OCI-LY7 (cell line): ENCODE data around the gene DPYSL3. TPM values are rescaled to one million over a fixed set of nuclear protein-coding genes. Genes with fewer than 3 reads are reported as not detected.

Experiments
- BruUV-seq: library from RNA; stranded (reverse); fragments of 400-500 nt; replicated peaks from 2 replicates; lab custom pipeline; 2021; lab: Mats Ljungman, UMichigan
- CTCF ChIA-PET: fragments of 300-600 bp; sonication (Branson Sonifier 250); formaldehyde crosslinking; loops from one replicate; lab custom pipeline; 2022; ENCODE audit warnings: antibody characterized with exemption; ENCODE audit not compliant: unreplicated experiment; lab: Charles Lee
- POLR2A ChIA-PET: fragments of 300-600 bp; sonication (Branson Sonifier 250); formaldehyde crosslinking; loops from one replicate; lab custom pipeline; 2022; ENCODE audit warnings: antibody characterized with exemption; lab: Charles Lee
- DNase-seq: peaks from one replicate; pipeline ENCODE4 v3.0.0-alpha.2; 2015; ENCODE audit warnings: low spot score
- H2AFZ ChIP-seq: fragments of 200-600 bp; sonication (generic), shearing (Covaris generic); 2 replicates; pipeline ENCODE4 v1.6.1; 2014; ENCODE audit warnings: mild to moderate bottlenecking, antibody characterized with exemption, low read length, moderate library complexity
- H3K27ac ChIP-seq: fragments of 200-600 bp; sonication (generic); 2 replicates; pipeline ENCODE4 v1.5.1; 2014; ENCODE audit warnings: mixed run types, low read depth, mild to moderate bottlenecking, moderate library complexity, low read length, inconsistent platforms; ENCODE audit not compliant: poor library complexity, severe bottlenecking
- H3K36me3 ChIP-seq: fragments of 200-600 bp; sonication (generic); 2 replicates; pipeline ENCODE4 v1.6.1; 2014; ENCODE audit warnings: mild to moderate bottlenecking, antibody characterized with exemption, low read length, moderate library complexity, mixed read lengths; ENCODE audit not compliant: insufficient read depth
- H3K4me1 ChIP-seq: fragments of 200-600 bp; sonication (generic); 2 replicates; pipeline ENCODE4 v1.5.1; 2014; ENCODE audit warnings: mild to moderate bottlenecking, low read length; ENCODE audit not compliant: insufficient read depth, poor library complexity, severe bottlenecking
- H3K4me2 ChIP-seq: fragments of 200-600 bp; sonication (generic); 2 replicates; pipeline ENCODE4 v1.6.1; 2014; ENCODE audit warnings: mild to moderate bottlenecking, low read length
- H3K4me3 ChIP-seq: fragments of 200-600 bp; sonication (generic); 2 replicates; pipeline ENCODE4 v1.5.1; 2014; ENCODE audit warnings: mild to moderate bottlenecking, low read depth, low read length; ENCODE audit not compliant: poor library complexity, severe bottlenecking
- H3K79me2 ChIP-seq: fragments of 200-600 bp; sonication (generic); 2 replicates; pipeline ENCODE4 v1.6.1; 2016; ENCODE audit warnings: low read depth, mild to moderate bottlenecking, low read length, moderate library complexity, mixed read lengths; ENCODE audit not compliant: insufficient read depth
- H3K9me2 ChIP-seq: fragments of 200-600 bp; sonication (generic); 2 replicates; pipeline ENCODE4 v1.6.1; 2016; ENCODE audit warnings: mild to moderate bottlenecking, low read length, mixed read lengths; ENCODE audit not compliant: insufficient read depth
- H3K9me3 ChIP-seq: fragments of 200-600 bp; sonication (generic); 2 replicates; pipeline ENCODE4 v1.6.1; 2014; ENCODE audit warnings: mild to moderate bottlenecking, mixed run types, low read length, mixed read lengths
- H4K20me1 ChIP-seq: fragments of 200-600 bp; sonication (generic); 2 replicates; pipeline ENCODE4 v1.6.1; 2014; ENCODE audit warnings: mild to moderate bottlenecking, antibody characterized with exemption, low read length, moderate library complexity, mixed read lengths; ENCODE audit not compliant: insufficient read depth
- EZH2phosphoT487 ChIP-seq: fragments of 200-600 bp; sonication (generic); IDR thresholded peaks from 2 replicates; pipeline ENCODE4 v1.6.1; 2018; ENCODE audit warnings: low read depth, borderline replicate concordance, mild to moderate bottlenecking, mixed run types, antibody characterized with exemption, low read length, moderate library complexity, mixed read lengths
- intact Hi-C: fragments of 100-400 bp; cut with micrococcal nuclease; formaldehyde crosslinking; loops from one replicate; pipeline ENCODE4 v1.10.0; 2022; ENCODE audit not compliant: unreplicated experiment
- total RNA-seq, 2 experiments: library from RNA; depleted of rRNA in 1 of 2; stranded (reverse); fragments of >200 nt in 1 of 2; shearing (Covaris generic) in 1 of 2; gene quantifications; 2 replicates each; pipeline ENCODE4 v1.2.3, GENCODE V29; 2014 to 2022
- TF ChIP-seq, protein P1 (sequence below): fragments of 200-600 bp; sonication (generic); conservative IDR thresholded peaks from 2 replicates; pipeline ENCODE4 v1.5.1; 2014; ENCODE audit warnings: mild to moderate bottlenecking, antibody characterized with exemption, low read length, moderate library complexity, mixed read lengths

Gene DPYSL3
- total RNA-seq, 2 experiments from 2014 or later, result not detected

DNA sequence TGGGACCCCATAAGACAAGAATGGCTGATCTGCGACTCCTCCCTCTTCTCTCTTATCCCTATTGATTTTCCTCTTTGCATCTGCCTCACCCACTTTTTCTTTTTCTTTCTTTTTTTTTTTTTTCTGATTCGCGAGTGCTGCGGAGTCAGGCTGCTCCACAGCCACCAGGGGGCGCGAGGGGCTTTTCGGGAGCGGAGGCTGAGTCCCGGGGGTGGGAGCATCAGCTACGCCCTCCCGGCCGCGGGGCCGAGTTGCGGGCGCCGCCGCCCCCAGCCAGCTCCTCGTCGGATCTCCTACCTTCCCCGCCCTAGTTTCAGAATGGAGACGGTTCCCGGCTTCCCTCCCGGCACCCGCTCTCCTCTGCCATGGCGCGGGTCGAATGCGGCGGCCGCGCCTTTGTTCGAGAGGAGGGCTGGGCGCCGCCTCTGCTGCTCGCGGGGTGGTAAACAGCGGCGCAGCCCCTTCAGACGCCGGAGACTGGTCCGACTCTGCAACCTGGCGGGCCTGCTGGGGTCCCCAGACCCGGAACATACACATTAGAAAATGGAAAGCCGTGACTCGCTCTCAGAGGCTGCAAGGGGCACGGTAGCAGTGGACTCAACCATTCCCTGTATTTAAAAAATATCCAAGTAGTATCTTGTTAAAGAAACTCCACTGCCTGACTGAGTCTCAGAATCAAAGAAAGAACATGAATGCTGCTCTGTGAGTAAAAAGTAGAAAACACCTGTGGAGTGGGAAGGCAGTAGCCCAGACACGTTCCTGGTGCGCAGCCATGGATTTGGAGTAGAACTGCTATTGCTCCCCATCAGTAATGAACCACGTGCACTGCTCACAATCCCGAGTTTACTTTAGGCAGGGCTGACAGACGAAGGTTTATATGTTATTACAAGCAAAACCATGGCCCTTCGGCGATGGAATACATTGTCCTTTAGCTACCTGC lies 55.7 kb downstream of the DPYSL3 start:
- intact Hi-C loops, result loop anchor here (2.0 kb wide), 1 partner anchor 125 kb away; no protein-coding TSS in a partner anchor
- H3K4me3 ChIP-seq, result peak overlapping the region; percentile 64
- peak overlapping the region; percentile 86; the same call in 1 of the 2 replicates for H2AFZ ChIP-seq

DNA sequence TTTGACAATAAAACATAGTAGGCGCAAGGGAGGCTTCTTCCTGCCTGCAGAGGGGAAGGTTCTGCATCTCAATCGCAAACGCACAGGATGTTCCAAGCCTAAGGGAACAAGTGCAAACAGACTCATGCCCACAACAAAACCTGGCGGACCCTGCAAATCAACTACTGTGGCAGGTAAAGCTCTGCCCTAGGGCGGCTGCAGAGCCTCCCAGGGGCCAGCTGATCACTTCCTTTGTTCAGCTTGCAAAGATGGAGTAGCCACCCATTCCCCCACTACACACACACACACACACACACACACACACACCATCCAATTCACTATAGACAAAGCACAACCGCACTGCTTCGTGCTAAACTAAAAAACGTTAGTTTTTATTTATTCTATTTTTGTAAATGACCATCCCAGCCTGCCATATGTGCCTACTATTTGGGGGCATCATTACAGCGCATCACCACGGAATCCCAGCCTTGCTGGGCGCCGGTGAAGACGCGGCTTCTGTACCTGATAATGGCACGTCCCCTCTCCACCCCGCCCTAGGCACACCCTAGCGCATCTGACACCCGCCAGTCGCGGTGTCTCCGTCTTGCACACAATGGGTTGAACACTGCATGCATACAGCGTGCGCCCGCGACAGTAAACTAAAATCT lies 57.6 kb downstream of the DPYSL3 start:
- no peak for TF ChIP-seq EZH2phosphoT487
- TF ChIP-seq, protein P1, sequence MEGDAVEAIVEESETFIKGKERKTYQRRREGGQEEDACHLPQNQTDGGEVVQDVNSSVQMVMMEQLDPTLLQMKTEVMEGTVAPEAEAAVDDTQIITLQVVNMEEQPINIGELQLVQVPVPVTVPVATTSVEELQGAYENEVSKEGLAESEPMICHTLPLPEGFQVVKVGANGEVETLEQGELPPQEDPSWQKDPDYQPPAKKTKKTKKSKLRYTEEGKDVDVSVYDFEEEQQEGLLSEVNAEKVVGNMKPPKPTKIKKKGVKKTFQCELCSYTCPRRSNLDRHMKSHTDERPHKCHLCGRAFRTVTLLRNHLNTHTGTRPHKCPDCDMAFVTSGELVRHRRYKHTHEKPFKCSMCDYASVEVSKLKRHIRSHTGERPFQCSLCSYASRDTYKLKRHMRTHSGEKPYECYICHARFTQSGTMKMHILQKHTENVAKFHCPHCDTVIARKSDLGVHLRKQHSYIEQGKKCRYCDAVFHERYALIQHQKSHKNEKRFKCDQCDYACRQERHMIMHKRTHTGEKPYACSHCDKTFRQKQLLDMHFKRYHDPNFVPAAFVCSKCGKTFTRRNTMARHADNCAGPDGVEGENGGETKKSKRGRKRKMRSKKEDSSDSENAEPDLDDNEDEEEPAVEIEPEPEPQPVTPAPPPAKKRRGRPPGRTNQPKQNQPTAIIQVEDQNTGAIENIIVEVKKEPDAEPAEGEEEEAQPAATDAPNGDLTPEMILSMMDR, result no peak
- no peak overlapping the region for H3K4me3 ChIP-seq
- H4K20me1 ChIP-seq, result no peaks in the 10 kb centered on the region
- H3K27ac ChIP-seq, result no peak overlapping the region
- no peak for DNase-seq
- CTCF ChIA-PET, result no interaction called here
- H3K9me3 ChIP-seq, result no peaks in the 10 kb centered on the region
- no peak overlapping the region for H2AFZ ChIP-seq
- no peaks in the 10 kb centered on the region for H3K9me2 ChIP-seq
- H3K79me2 ChIP-seq, result no peaks in the 10 kb centered on the region
- H3K36me3 ChIP-seq, result no peaks in the 10 kb centered on the region
- intact Hi-C loops, result no loop called here
- POLR2A ChIA-PET, result interaction anchor here (0.6 kb wide), 1 partner anchor 12 kb away, joined by 3 read pairs; no protein-coding TSS in a partner anchor
- no peak overlapping the region for H3K4me2 ChIP-seq
- no TSS peak for BruUV-seq
- H3K4me1 ChIP-seq, result peaks cover 16% of the 10 kb centered on the region

More for the DNA sequence above, 55.7 kb downstream of the DPYSL3 start:
- Histone ChIP-seq H3K4me1 (peaks cover 16% of the 10 kb centered on the region), H3K9me3 (no peaks in the 10 kb centered on the region), H3K9me2 (no peaks in the 10 kb centered on the region), H3K27ac (no peak overlapping the region), H3K79me2 (no peaks in the 10 kb centered on the region), H4K20me1 (no peaks in the 10 kb centered on the region), H3K4me2 (peak overlapping the region; percentile 59), H3K36me3 (no peaks in the 10 kb centered on the region)
- POLR2A ChIA-PET, result interaction anchor here (0.7 kb wide), 1 partner anchor 1276 kb away, joined by 4 read pairs; no protein-coding TSS in a partner anchor
- TF ChIP-seq, protein P1, result peak; percentile 87
- no peak for TF ChIP-seq EZH2phosphoT487
- peak; percentile 77 for DNase-seq
- CTCF ChIA-PET, result no interaction called here
- no TSS peak for BruUV-seq
